HEK293 (cell line): ENCODE measurements around the gene AADAC.

Experiments
- CTCF ChIA-PET: fragments of 350-600 bp; formaldehyde crosslinking; extraction: SDS; loops from one replicate; lab custom pipeline; 2021; ENCODE audit warnings: antibody characterized with exemption; lab: Yijun Ruan, JAX
- POLR2A ChIA-PET: fragments of 300-600 bp; formaldehyde crosslinking; extraction: SDS; loops from one replicate; lab custom pipeline; 2020; ENCODE audit warnings: antibody characterized with exemption, inconsistent platforms; lab: Yijun Ruan, JAX
- H3K27ac ChIP-seq: fragments of 200-500 bp; sonication (Bioruptor generic); 2 replicates; pipeline ENCODE4 v1.5.1; 2014; ENCODE audit warnings: low read depth, low read length, control low read depth, inconsistent platforms; ENCODE audit errors: extremely low read depth
- H3K36me3 ChIP-seq, 2 experiments: fragments of 200-500 bp in 1 of 2; sonication (Bioruptor generic) in 1 of 2; 1 replicate in 1 of 2; 2 replicates in 1 of 2; pipeline ENCODE4 v1.5.1; 2014 to 2017; ENCODE audit warnings: inconsistent platforms in 2 of 2, low read length in 2 of 2; ENCODE audit not compliant: control insufficient read depth in 2 of 2, insufficient read depth in 1 of 2
- H3K4me1 ChIP-seq: fragments of 200-500 bp; sonication (Bioruptor generic); 2 replicates; pipeline ENCODE4 v1.5.1; 2014; ENCODE audit warnings: mild to moderate bottlenecking, low read length, inconsistent platforms; ENCODE audit not compliant: control insufficient read depth, insufficient read depth
- H3K4me3 ChIP-seq: 2 replicates; pipeline ENCODE4 v1.5.1; 2011; ENCODE audit warnings: low read depth, mild to moderate bottlenecking, control low read depth, low read length, moderate library complexity
- H3K9me3 ChIP-seq: fragments of 200-500 bp; sonication (Bioruptor generic); 2 replicates; pipeline ENCODE4 v1.5.1; 2014; ENCODE audit warnings: low read depth, low read length, inconsistent platforms; ENCODE audit not compliant: control insufficient read depth, insufficient read depth
- AEBP2 ChIP-seq: fragments of 450-650 bp; formaldehyde crosslinking; IDR thresholded peaks from 2 replicates; pipeline ENCODE4 v1.5.1; 2016; ENCODE audit warnings: missing biosample characterization, missing genetic modification characterization, borderline replicate concordance
- EGR2 ChIP-seq: fragments of 450-650 bp; formaldehyde crosslinking; IDR thresholded peaks from 2 replicates; pipeline ENCODE4 v1.5.1; 2016; ENCODE audit warnings: low read depth, missing biosample characterization, missing genetic modification characterization
- FEZF1 ChIP-seq: fragments of 450-650 bp; formaldehyde crosslinking; IDR thresholded peaks from 2 replicates; pipeline ENCODE4 v1.5.1; 2016; ENCODE audit warnings: missing biosample characterization, missing genetic modification characterization
- GLI2 ChIP-seq: fragments of 450-650 bp; formaldehyde crosslinking; IDR thresholded peaks from 2 replicates; pipeline ENCODE4; 2017; ENCODE audit warnings: missing biosample characterization, missing genetic modification characterization, low read depth, borderline replicate concordance
- HOXC10 ChIP-seq: sonication (generic); formaldehyde crosslinking; IDR thresholded peaks from 2 replicates; pipeline ENCODE4 v1.8.1; 2023; ENCODE audit warnings: mild to moderate bottlenecking, missing genetic modification reagents
- KLF8 ChIP-seq: fragments of 450-650 bp; formaldehyde crosslinking; IDR thresholded peaks from 2 replicates; pipeline ENCODE4 v1.5.1; 2016; ENCODE audit warnings: missing biosample characterization, missing genetic modification characterization
- SETDB1 ChIP-seq: IDR thresholded peaks from one replicate; pipeline ENCODE4 v1.6.1; 2017; ENCODE audit warnings: mild to moderate bottlenecking, low read length, moderate library complexity, mixed read lengths; ENCODE audit not compliant: insufficient read length
- SP3 ChIP-seq: fragments of 450-650 bp; formaldehyde crosslinking; IDR thresholded peaks from 2 replicates; pipeline ENCODE4 v1.5.1; 2016; ENCODE audit warnings: missing biosample characterization, missing genetic modification characterization
- ZBTB6 ChIP-seq: fragments of 450-650 bp; formaldehyde crosslinking; IDR thresholded peaks from 2 replicates; pipeline ENCODE4 v1.5.1; 2017; ENCODE audit warnings: missing biosample characterization, missing genetic modification characterization
- ZBTB7A ChIP-seq: fragments of 450-650 bp; formaldehyde crosslinking; IDR thresholded peaks from 2 replicates; pipeline ENCODE4 v1.5.1; 2016; ENCODE audit warnings: low read depth, missing biosample characterization, missing genetic modification characterization
- ZFP3 ChIP-seq: fragments of 450-650 bp; formaldehyde crosslinking; IDR thresholded peaks from 2 replicates; pipeline ENCODE4 v1.5.1; 2016; ENCODE audit warnings: low read depth, missing biosample characterization, missing genetic modification characterization
- ZFP41 ChIP-seq: fragments of 450-650 bp; formaldehyde crosslinking; IDR thresholded peaks from 2 replicates; pipeline ENCODE4 v1.5.1; 2016; ENCODE audit warnings: missing biosample characterization, missing genetic modification characterization, borderline replicate concordance
- ZFP69B ChIP-seq: fragments of 450-650 bp; formaldehyde crosslinking; IDR thresholded peaks from 2 replicates; pipeline ENCODE4 v1.5.1; 2016; ENCODE audit warnings: missing biosample characterization, missing genetic modification characterization
- ZNF174 ChIP-seq: fragments of 450-650 bp; formaldehyde crosslinking; IDR thresholded peaks from 2 replicates; pipeline ENCODE4 v1.5.0; 2017; ENCODE audit warnings: missing biosample characterization, mild to moderate bottlenecking, missing genetic modification characterization
- ZNF239 ChIP-seq: fragments of 450-650 bp; formaldehyde crosslinking; IDR thresholded peaks from 2 replicates; pipeline ENCODE4 v1.5.1; 2016; ENCODE audit warnings: missing biosample characterization, missing genetic modification characterization
- ZNF24 ChIP-seq: fragments of 450-650 bp; formaldehyde crosslinking; IDR thresholded peaks from 2 replicates; pipeline ENCODE4 v1.5.1; 2016; ENCODE audit warnings: missing biosample characterization, missing genetic modification characterization
- ZNF416 ChIP-seq: fragments of 450-650 bp; formaldehyde crosslinking; IDR thresholded peaks from 2 replicates; pipeline ENCODE4 v1.5.1; 2016; ENCODE audit warnings: missing biosample characterization, missing genetic modification characterization
- ZNF433 ChIP-seq: fragments of 450-650 bp; formaldehyde crosslinking; IDR thresholded peaks from 2 replicates; pipeline ENCODE4 v1.5.1; 2016; ENCODE audit warnings: missing biosample characterization, missing genetic modification characterization, low read depth
- ZNF501 ChIP-seq: fragments of 450-650 bp; formaldehyde crosslinking; IDR thresholded peaks from 2 replicates; pipeline ENCODE4 v1.5.1; 2016; ENCODE audit warnings: missing biosample characterization, missing genetic modification characterization
- ZNF521 ChIP-seq: fragments of 450-650 bp; formaldehyde crosslinking; IDR thresholded peaks from 2 replicates; pipeline ENCODE4 v1.5.1; 2017; ENCODE audit warnings: missing biosample characterization, mild to moderate bottlenecking, missing genetic modification characterization
- ZNF549 ChIP-seq: fragments of 450-650 bp; IDR thresholded peaks from 2 replicates; pipeline ENCODE4 v1.5.1; 2018; ENCODE audit warnings: missing biosample characterization, missing genetic modification characterization, mild to moderate bottlenecking, inconsistent platforms, moderate library complexity
- ZNF558 ChIP-seq: fragments of 450-650 bp; formaldehyde crosslinking; IDR thresholded peaks from 2 replicates; pipeline ENCODE4 v1.5.1; 2016; ENCODE audit warnings: missing biosample characterization, missing genetic modification characterization
- ZNF596 ChIP-seq: fragments of 450-650 bp; IDR thresholded peaks from 2 replicates; pipeline ENCODE4 v1.5.0; 2018; ENCODE audit warnings: missing biosample characterization, mild to moderate bottlenecking, missing genetic modification characterization, moderate library complexity
- ZNF610 ChIP-seq: fragments of 450-650 bp; formaldehyde crosslinking; IDR thresholded peaks from 2 replicates; pipeline ENCODE4 v1.5.1; 2016; ENCODE audit warnings: missing biosample characterization, missing genetic modification characterization, borderline replicate concordance
- ZNF624 ChIP-seq: fragments of 450-650 bp; formaldehyde crosslinking; IDR thresholded peaks from 2 replicates; pipeline ENCODE4 v1.5.1; 2017; ENCODE audit warnings: missing biosample characterization, missing genetic modification characterization
- ZNF658 ChIP-seq: fragments of 450-650 bp; formaldehyde crosslinking; IDR thresholded peaks from 2 replicates; pipeline ENCODE4; 2016; ENCODE audit warnings: missing biosample characterization, missing genetic modification characterization
- ZNF670 ChIP-seq: fragments of 450-650 bp; formaldehyde crosslinking; IDR thresholded peaks from 2 replicates; pipeline ENCODE4 v1.5.1; 2016; ENCODE audit warnings: missing biosample characterization, missing genetic modification characterization, low read depth
- ZNF677 ChIP-seq: fragments of 450-650 bp; IDR thresholded peaks from 2 replicates; pipeline ENCODE4 v1.5.0; 2018; ENCODE audit warnings: missing biosample characterization, mild to moderate bottlenecking, missing genetic modification characterization, moderate library complexity
- ZNF747 ChIP-seq: fragments of 450-650 bp; formaldehyde crosslinking; IDR thresholded peaks from 2 replicates; pipeline ENCODE4 v1.5.1; 2016; ENCODE audit warnings: missing biosample characterization, missing genetic modification characterization
- ZNF777 ChIP-seq: fragments of 450-650 bp; formaldehyde crosslinking; IDR thresholded peaks from 2 replicates; pipeline ENCODE4 v1.5.1; 2017; ENCODE audit warnings: missing biosample characterization, missing genetic modification characterization, borderline replicate concordance
- TF ChIP-seq, protein P1 (sequence below): fragments of 450-650 bp; formaldehyde crosslinking; IDR thresholded peaks from 2 replicates; pipeline ENCODE4 v1.5.1; 2016; ENCODE audit warnings: missing biosample characterization, missing genetic modification characterization

Gene AADAC

GRCh38 chr3:151859905-151860304 is 46.0 kb downstream of the AADAC start (continued):
- TF ChIP-seq, protein P1, sequence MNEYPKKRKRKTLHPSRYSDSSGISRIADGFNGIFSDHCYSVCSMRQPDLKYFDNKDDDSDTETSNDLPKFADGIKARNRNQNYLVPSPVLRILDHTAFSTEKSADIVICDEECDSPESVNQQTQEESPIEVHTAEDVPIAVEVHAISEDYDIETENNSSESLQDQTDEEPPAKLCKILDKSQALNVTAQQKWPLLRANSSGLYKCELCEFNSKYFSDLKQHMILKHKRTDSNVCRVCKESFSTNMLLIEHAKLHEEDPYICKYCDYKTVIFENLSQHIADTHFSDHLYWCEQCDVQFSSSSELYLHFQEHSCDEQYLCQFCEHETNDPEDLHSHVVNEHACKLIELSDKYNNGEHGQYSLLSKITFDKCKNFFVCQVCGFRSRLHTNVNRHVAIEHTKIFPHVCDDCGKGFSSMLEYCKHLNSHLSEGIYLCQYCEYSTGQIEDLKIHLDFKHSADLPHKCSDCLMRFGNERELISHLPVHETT (tag by site-specific recombination) = no peak
- TF ChIP-seq ZNF239 (tag by site-specific recombination) (no peak), ZNF549 (no peak), ZNF610 (tag by site-specific recombination) (no peak), HOXC10 (CRISPR knock-in tag) (no peak), SP3 (tag by site-specific recombination) (no peak), ZNF416 (tag by site-specific recombination) (no peak)
- TF ChIP-seq, all 188 proteins: peak for 0

DNA sequence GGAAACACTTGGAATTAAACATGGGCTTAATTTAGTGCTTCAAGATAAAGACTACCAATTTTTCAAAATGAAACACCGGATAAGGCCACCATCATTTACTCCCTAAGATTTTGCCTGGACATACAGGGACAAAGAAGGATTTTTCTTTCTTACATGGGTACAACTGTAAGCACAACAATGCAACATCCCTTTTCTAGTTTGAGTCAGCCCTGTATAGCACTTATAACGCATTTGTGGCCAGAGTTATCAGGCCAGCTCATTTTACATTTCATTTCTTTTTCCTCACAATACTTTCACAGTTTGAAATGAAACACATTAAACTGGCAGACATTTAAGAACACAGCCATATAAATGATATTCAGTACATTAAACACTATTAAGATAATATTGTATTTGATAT is 49.7 kb downstream of the AADAC start:
- Histone ChIP-seq H3K27ac (no peak overlapping the region), H3K36me3 (no peaks in the 10 kb centered on the region), H3K9me3 (no peaks in the 10 kb centered on the region), H3K4me3 (no peak overlapping the region), H3K4me1 (no peaks in the 10 kb centered on the region)
- POLR2A ChIA-PET = no interaction called here
- TF ChIP-seq ZFP69B (tag by site-specific recombination) = no peak
- no peak for TF ChIP-seq ZNF670 (tag by site-specific recombination)
- TF ChIP-seq SETDB1 = no peak
- TF ChIP-seq ZBTB7A (tag by site-specific recombination) = no peak
- TF ChIP-seq KLF8 = no peak
- TF ChIP-seq ZFP41 (tag by site-specific recombination) = no peak
- no peak for TF ChIP-seq ZNF501 (tag by site-specific recombination)
- TF ChIP-seq ZNF777 (tag by site-specific recombination) = no peak
- TF ChIP-seq EGR2 (tag by site-specific recombination) = no peak
- no peak for TF ChIP-seq ZNF596 (tag by site-specific recombination)
- TF ChIP-seq ZFP3 (tag by site-specific recombination) = no peak
- TF ChIP-seq ZBTB6 = no peak
- TF ChIP-seq ZNF558 = no peak
- TF ChIP-seq ZNF624 = no peak
- CTCF ChIA-PET = interaction anchor here (0.7 kb wide), 1 partner anchor 57 kb away, joined by 5 read pairs; no protein-coding TSS in a partner anchor

DNA sequence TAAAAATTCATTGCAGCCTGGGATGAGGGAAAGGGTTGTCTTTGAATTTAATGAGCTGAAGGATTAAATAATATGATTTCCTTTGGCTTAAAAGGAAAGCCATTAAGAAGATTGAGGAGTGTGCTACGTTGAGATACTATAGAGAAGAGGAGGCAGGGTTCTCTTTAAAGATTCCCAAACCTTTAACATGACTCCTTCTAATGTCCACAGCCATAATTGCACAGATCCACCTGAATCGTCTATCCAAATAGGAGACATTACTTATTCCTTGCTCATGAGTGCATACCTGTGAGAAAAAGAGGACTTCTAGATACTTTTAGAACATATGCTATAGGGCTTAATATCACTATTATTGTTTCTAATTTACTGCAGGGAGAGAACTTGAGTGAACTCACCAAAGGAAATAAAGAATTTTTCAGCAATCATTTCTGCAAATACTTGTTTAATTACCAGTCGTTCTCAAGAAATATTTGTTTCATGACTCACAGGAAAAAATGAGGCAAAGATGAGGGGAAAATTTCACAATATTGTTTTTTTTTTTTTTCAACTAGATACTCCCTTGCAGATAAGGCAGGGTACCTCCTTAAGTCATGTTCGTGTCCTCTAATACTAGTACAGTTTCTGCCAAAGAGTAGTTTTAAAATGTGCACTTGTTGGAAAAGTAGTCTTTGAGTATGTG is 50.6 kb downstream of the AADAC start:
- Histone ChIP-seq H3K4me3 (no peak overlapping the region), H3K9me3 (no peaks in the 10 kb centered on the region), H3K4me1 (no peaks in the 10 kb centered on the region), H3K36me3 (no peaks in the 10 kb centered on the region), H3K27ac (no peak overlapping the region)
- ChIA-PET POLR2A (no interaction called here), CTCF (interaction anchor here (0.7 kb wide), 1 partner anchor 56 kb away, joined by 5 read pairs; no protein-coding TSS in a partner anchor)
- TF ChIP-seq ZNF433 (tag by site-specific recombination) = no peak
- TF ChIP-seq ZNF174 (tag by site-specific recombination) = no peak
- no peak for TF ChIP-seq AEBP2
- TF ChIP-seq ZNF747 (tag by site-specific recombination) = no peak
- no peak for TF ChIP-seq ZNF549
- TF ChIP-seq ZNF658 (tag by site-specific recombination) = no peak
- TF ChIP-seq ZNF24 (tag by site-specific recombination) = no peak
- TF ChIP-seq ZNF521 = no peak
- TF ChIP-seq ZNF624 = no peak
- TF ChIP-seq GLI2 (tag by site-specific recombination) = no peak
- TF ChIP-seq FEZF1 (tag by site-specific recombination) = no peak
- TF ChIP-seq ZNF677 (tag by site-specific recombination) = no peak
